HG02981 (cell line): ENCODE data around the gene GRHPR.
A peak's percentile ranks its signal among the peaks of the same experiment; 100 is the strongest.
"Not testable (repeated sequence)": the region's sequence is repeated elsewhere in the genome, so short reads cannot be mapped to it uniquely, and the experiment has no call there.

ENCODE experiments used
- ATAC-seq: cut with Tn5 transposase; IDR thresholded peaks from one replicate; pipeline ENCODE4 v1.9.1; 2021; ENCODE audit warnings: mild to moderate bottlenecking, moderate library complexity; ENCODE audit not compliant: unreplicated experiment

The GRHPR gene

GRCh38 chr9:37474438-37474837 lies 51.9 kb downstream of the GRHPR start:
- no peak for ATAC-seq

GRCh38 chr9:37476930-37477329 lies 54.4 kb downstream of the GRHPR start:
- no peak for ATAC-seq

GRCh38 chr9:37477443-37477842 lies 54.9 kb downstream of the GRHPR start:
- ATAC-seq = not testable (repeated sequence)

GRCh38 chr9:37477987-37478619 lies 55.6 kb downstream of the GRHPR start:
- ATAC-seq = not testable (repeated sequence)

- no peak for ATAC-seq
Measured at GRCh38 chr9:37480759-37481158, 58.3 kb downstream of the GRHPR start.

GRCh38 chr9:37485389-37486255 lies 63.1 kb downstream of the GRHPR start, which contains the start of gene POLR1E:
Gene POLR1E, plus strand, starts transcription at chr9:37485948. Its CDS starts 100 bp downstream, at chr9:37486048.
- peak; percentile 97 for ATAC-seq

- no peak for ATAC-seq
Measured at GRCh38 chr9:37486256-37486615, 63.7 kb downstream of the GRHPR start.
